Endodermal cell (in vitro differentiated cells): ENCODE measurements around the gene CBLB. TPM values are rescaled to one million over a fixed set of nuclear protein-coding genes. Genes with fewer than 3 reads are reported as not detected.
A peak's percentile ranks its signal among the peaks of the same experiment; 100 is the strongest.

Experiments used
- DNase-seq: peaks from one replicate; pipeline ENCODE4 v3.0.0-alpha.2; 2017
- H3K27ac ChIP-seq: 2 replicates; pipeline ENCODE4 v1.5.1; 2013; ENCODE audit warnings: mild to moderate bottlenecking, low read depth, low read length, moderate library complexity
- H3K27me3 ChIP-seq: 2 replicates; pipeline ENCODE4 v1.6.1; 2013; ENCODE audit warnings: mild to moderate bottlenecking, low read length, moderate library complexity; ENCODE audit not compliant: insufficient read depth, control insufficient read depth, poor library complexity, severe bottlenecking
- H3K36me3 ChIP-seq: 2 replicates; pipeline ENCODE4 v1.7.0; 2013; ENCODE audit warnings: mild to moderate bottlenecking, low read length, moderate library complexity; ENCODE audit not compliant: control insufficient read depth, insufficient read depth
- H3K4me1 ChIP-seq: one replicate; pipeline ENCODE4 v1.7.0; 2013; ENCODE audit warnings: low read length; ENCODE audit not compliant: control insufficient read depth, insufficient read depth
- H3K4me3 ChIP-seq: 2 replicates; pipeline ENCODE4 v1.5.1; 2013; ENCODE audit warnings: mild to moderate bottlenecking, low read length, moderate library complexity
- H3K9ac ChIP-seq: 2 replicates; pipeline ENCODE4 v1.6.1; 2013; ENCODE audit warnings: mild to moderate bottlenecking, low read length, moderate library complexity; ENCODE audit not compliant: poor library complexity, severe bottlenecking; ENCODE audit errors: extremely low read depth
- H3K9me3 ChIP-seq: 2 replicates; pipeline ENCODE4 v1.6.1; 2013; ENCODE audit warnings: mild to moderate bottlenecking, low read length, moderate library complexity; ENCODE audit not compliant: control insufficient read depth
- H3K27ac Mint-ChIP-seq: 2 replicates; pipeline ENCODE4 v1.8.0; 2020; ENCODE audit warnings: mixed read lengths
- H3K27me3 Mint-ChIP-seq: 2 replicates; pipeline ENCODE4 v1.8.0; 2021; ENCODE audit warnings: mild to moderate bottlenecking, mixed read lengths; ENCODE audit not compliant: insufficient read depth
- H3K36me3 Mint-ChIP-seq: 2 replicates; pipeline ENCODE4 v1.8.0; 2020; ENCODE audit warnings: low read depth, mixed read lengths
- H3K4me1 Mint-ChIP-seq: 2 replicates; pipeline ENCODE4 v1.8.0; 2020; ENCODE audit warnings: mixed read lengths
- H3K4me3 Mint-ChIP-seq: 2 replicates; pipeline ENCODE4 v1.8.0; 2020; ENCODE audit warnings: mild to moderate bottlenecking, moderate library complexity, mixed read lengths
- H3K9me3 Mint-ChIP-seq: 2 replicates; pipeline ENCODE4 v1.8.0; 2020; ENCODE audit warnings: mild to moderate bottlenecking, mixed read lengths
- CTCF ChIP-seq: fragments of 200-600 bp; sonication (generic); conservative IDR thresholded peaks from 2 replicates; pipeline ENCODE4 v1.5.0; 2021; ENCODE audit warnings: antibody characterized with exemption, mild to moderate bottlenecking
- WGBS, 2 experiments: methylation state at CpG; one replicate each; pipeline versions ENCODE4 v1.1.5 to v1.1.7; 2013; ENCODE audit warnings: missing lambda C conversion rate in 2 of 2, mixed read lengths in 1 of 2; ENCODE audit not compliant: insufficient coverage in 1 of 2, insufficient read length in 1 of 2; 5-methylcytosine and 5-hydroxymethylcytosine counted together
- total RNA-seq, 2 donors: library from RNA; stranded (reverse); fragmentation: NEBNext Ultra II Directional in 1 of 2; extraction: Animal tissue kit (Norgen Biotek cat#: 25700) in 1 of 2; gene quantifications; 2 replicates in 1 of 2; 3 replicates in 1 of 2; pipeline ENCODE4 v1.2.1, GENCODE V29; 2021

The CBLB gene
- total RNA-seq, 2 donors from 2014 or later = 45.4 to 60.5 TPM

GRCh38 chr3:105691053-105691452, 177.8 kb downstream of the CBLB start:
- Histone ChIP-seq H3K4me1 (peaks cover 4% of the 10 kb centered on the region), H3K9ac (no peak overlapping the region), H3K27ac (no peak overlapping the region), H3K9me3 (no peaks in the 10 kb centered on the region), H3K27me3 (no peaks in the 10 kb centered on the region), H3K4me3 (no peak overlapping the region), H3K36me3 (no peaks in the 10 kb centered on the region)
- no peak for TF ChIP-seq CTCF
- Mint-ChIP-seq H3K4me3 (no peak overlapping the region), H3K4me1 (peaks cover 22% of the 10 kb centered on the region), H3K27me3 (no peaks in the 10 kb centered on the region), H3K36me3 (peaks cover 28% of the 10 kb centered on the region), H3K9me3 (no peaks in the 10 kb centered on the region), H3K27ac (no peak overlapping the region)
- no peak for DNase-seq

- H3K36me3 Mint-ChIP-seq = peaks cover 41% of the 10 kb centered on the region
- H3K4me3 Mint-ChIP-seq = no peak overlapping the region
- H3K4me1 Mint-ChIP-seq = peaks cover 22% of the 10 kb centered on the region
- peaks cover 5% of the 10 kb centered on the region for H3K36me3 ChIP-seq
- peaks cover 4% of the 10 kb centered on the region for H3K4me1 ChIP-seq
- no peak for DNase-seq
- H3K9me3 Mint-ChIP-seq = no peaks in the 10 kb centered on the region
- H3K9ac ChIP-seq = no peak overlapping the region
- WGBS, 2 experiments = 94% methylated on average over 1 of the region's 1 CpG; no CpG with 5 or more reads in 1 of the 2 experiments
- no peak for TF ChIP-seq CTCF
- H3K27ac Mint-ChIP-seq = peak overlapping the region; percentile 69
- no peaks in the 10 kb centered on the region for H3K27me3 Mint-ChIP-seq
- H3K9me3 ChIP-seq = no peaks in the 10 kb centered on the region
- H3K4me3 ChIP-seq = no peak overlapping the region
- no peaks in the 10 kb centered on the region for H3K27me3 ChIP-seq
- no peak overlapping the region for H3K27ac ChIP-seq
Observed at GRCh38 chr3:105688821-105689220, 180.0 kb downstream of the CBLB start.

GRCh38 chr3:105686278-105686897, 182.4 kb downstream of the CBLB start:
- Histone ChIP-seq H3K9me3 (no peaks in the 10 kb centered on the region), H3K4me3 (no peak overlapping the region), H3K9ac (no peak overlapping the region), H3K4me1 (no peaks in the 10 kb centered on the region), H3K27ac (no peak overlapping the region), H3K36me3 (peaks cover 12% of the 10 kb centered on the region), H3K27me3 (no peaks in the 10 kb centered on the region)
- no peak overlapping the region for H3K27ac Mint-ChIP-seq
- 36% methylated on average over 2 of the region's 2 CpGs; no CpG with 5 or more reads in 1 of the 2 experiments for WGBS, 2 experiments
- DNase-seq = no peak
- H3K27me3 Mint-ChIP-seq = no peaks in the 10 kb centered on the region
- H3K9me3 Mint-ChIP-seq = no peaks in the 10 kb centered on the region
- TF ChIP-seq CTCF = peak; percentile 87
- H3K4me3 Mint-ChIP-seq = no peak overlapping the region
- H3K4me1 Mint-ChIP-seq = peaks cover 16% of the 10 kb centered on the region
- peaks cover 42% of the 10 kb centered on the region for H3K36me3 Mint-ChIP-seq
